Measurements from ENCODE around the gene FBXL20.

- TF ChIP-seq CTCF (IDR thresholded peaks at IDR 0.05): no peak
- TF ChIP-seq POLR2AphosphoS5 (IDR thresholded peaks at IDR 0.05): no peak
- TF ChIP-seq POLR2A (IDR thresholded peaks at IDR 0.05): no peak
Observed at GRCh38 chr17:39225959-39226683, 175.3 kb downstream of the FBXL20 start.

Measured in breast epithelium (tissue), 3 donors.